ENCODE measurements around the gene IL31. TPM values are rescaled to one million over a fixed set of nuclear protein-coding genes. Genes with fewer than 3 reads are reported as not detected.

The IL31 gene
- total and polyA plus RNA-seq, 8 donors, result not detected

DNA sequence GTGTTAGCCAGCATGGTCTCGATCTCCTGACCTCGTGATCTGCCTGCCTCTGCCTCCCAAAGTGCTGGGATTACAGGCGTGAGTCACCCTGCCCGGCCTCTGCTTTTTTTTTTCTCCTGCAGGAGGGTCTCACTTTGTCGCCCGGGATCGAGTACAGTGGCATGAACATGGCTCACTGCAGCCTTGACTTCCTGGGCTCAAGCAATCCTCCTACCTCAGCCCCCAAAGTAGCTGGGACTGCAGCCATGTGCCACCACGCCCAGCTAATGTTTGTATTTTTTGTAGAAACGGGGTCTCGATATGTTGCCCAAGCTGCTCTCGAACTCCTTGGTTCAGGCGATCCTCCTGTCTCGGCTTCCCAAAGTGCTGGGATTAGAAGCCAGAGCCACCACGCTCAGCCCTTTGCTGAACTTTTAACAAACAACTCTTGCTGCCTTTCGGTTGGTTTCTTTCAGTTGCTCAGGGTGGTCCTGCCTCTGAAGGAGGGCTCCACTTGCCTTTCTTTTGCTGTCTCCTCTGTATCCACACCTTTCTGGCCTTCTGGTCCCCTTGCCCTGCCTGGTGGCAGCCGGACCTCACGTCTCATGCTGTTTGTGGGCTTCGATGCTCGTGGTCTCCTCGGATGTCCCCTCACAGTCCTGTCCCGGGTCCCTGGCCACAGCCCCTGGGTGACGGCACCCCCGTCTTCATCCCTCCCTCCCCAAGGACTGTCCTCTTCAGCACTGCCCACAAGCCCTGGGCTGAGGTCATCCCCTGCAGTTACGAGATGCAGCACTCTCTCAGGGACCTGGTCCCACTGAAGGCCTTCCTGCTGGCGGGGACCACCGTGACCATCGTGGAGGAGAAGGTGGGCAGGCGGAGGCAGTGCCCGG, 25.7 kb upstream of the IL31 start:
- DNase-seq (no peak), ATAC-seq (no peak)
- TF ChIP-seq, protein P1, sequence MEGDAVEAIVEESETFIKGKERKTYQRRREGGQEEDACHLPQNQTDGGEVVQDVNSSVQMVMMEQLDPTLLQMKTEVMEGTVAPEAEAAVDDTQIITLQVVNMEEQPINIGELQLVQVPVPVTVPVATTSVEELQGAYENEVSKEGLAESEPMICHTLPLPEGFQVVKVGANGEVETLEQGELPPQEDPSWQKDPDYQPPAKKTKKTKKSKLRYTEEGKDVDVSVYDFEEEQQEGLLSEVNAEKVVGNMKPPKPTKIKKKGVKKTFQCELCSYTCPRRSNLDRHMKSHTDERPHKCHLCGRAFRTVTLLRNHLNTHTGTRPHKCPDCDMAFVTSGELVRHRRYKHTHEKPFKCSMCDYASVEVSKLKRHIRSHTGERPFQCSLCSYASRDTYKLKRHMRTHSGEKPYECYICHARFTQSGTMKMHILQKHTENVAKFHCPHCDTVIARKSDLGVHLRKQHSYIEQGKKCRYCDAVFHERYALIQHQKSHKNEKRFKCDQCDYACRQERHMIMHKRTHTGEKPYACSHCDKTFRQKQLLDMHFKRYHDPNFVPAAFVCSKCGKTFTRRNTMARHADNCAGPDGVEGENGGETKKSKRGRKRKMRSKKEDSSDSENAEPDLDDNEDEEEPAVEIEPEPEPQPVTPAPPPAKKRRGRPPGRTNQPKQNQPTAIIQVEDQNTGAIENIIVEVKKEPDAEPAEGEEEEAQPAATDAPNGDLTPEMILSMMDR (IDR thresholded peaks at IDR 0.05), result no peak
- Histone ChIP-seq H3K4me3 (no peak overlapping the region), H3K4me1 (peaks cover 0 to 17% of the 10 kb centered on the region in 2 donors), H3K27ac (no peak overlapping the region), H3K27me3 (peaks cover 18 to 75% of the 10 kb centered on the region in 2 donors), H3K9me3 (no peaks in the 10 kb centered on the region), H3K36me3 (no peaks in the 10 kb centered on the region)
- intact Hi-C loops (cut with DNase I), result no loop called here

GRCh38 chr12:122197612-122197966, 23.6 kb upstream of the IL31 start:
- Histone ChIP-seq H3K27me3 (peaks cover under 1 to 54% of the 10 kb centered on the region in 2 donors), H3K36me3 (no peaks in the 10 kb centered on the region), H3K4me3 (no peak overlapping the region), H3K4me1 (no peaks in the 10 kb centered on the region), H3K9me3 (no peaks in the 10 kb centered on the region), H3K27ac (no peak overlapping the region)
- no peak for ATAC-seq
- intact Hi-C loops (cut with DNase I), result no loop called here
- TF ChIP-seq, protein P1 (IDR thresholded peaks at IDR 0.05), result no peak
- no peak for DNase-seq

DNA sequence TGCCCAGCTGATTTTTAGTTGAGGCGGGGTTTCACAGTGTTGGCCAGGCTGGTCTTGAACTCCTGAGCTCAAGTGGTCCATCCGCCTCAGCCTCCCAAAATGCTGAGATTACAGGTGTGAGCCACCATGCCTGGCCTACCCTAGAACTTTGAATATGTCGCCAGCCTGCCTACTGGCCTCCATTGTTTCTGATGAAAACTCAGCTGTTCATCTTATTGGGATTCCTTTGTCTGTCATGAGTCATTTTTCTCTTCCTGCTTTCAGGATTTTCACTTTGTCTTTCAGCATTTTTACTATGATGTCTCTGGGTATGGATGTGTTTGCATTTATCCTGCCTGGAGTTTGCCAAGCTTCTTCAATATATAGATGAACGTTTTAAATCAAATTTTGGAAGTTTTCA, 21.4 kb upstream of the IL31 start:
- DNase-seq, result no peak
- Histone ChIP-seq H3K9me3 (no peaks in the 10 kb centered on the region), H3K4me3 (no peak overlapping the region), H3K27ac (no peak overlapping the region), H3K36me3 (no peaks in the 10 kb centered on the region), H3K27me3 (peaks cover 0 to 32% of the 10 kb centered on the region in 2 donors), H3K4me1 (no peaks in the 10 kb centered on the region)
- TF ChIP-seq, protein P1 (IDR thresholded peaks at IDR 0.05), result no peak
- no peak for ATAC-seq
- intact Hi-C loops (cut with DNase I), result no loop called here

- Histone ChIP-seq H3K27ac (no peak overlapping the region), H3K9me3 (no peaks in the 10 kb centered on the region), H3K27me3 (peaks cover 0 to 26% of the 10 kb centered on the region in 2 donors), H3K36me3 (no peaks in the 10 kb centered on the region), H3K4me3 (no peak overlapping the region), H3K4me1 (no peaks in the 10 kb centered on the region)
- DNase-seq, result no peak
- TF ChIP-seq, protein P1 (IDR thresholded peaks at IDR 0.05), result no peak
- intact Hi-C loops (cut with DNase I), result no loop called here
- no peak for ATAC-seq
Measured at GRCh38 chr12:122194804-122195203, 20.8 kb upstream of the IL31 start.

DNA sequence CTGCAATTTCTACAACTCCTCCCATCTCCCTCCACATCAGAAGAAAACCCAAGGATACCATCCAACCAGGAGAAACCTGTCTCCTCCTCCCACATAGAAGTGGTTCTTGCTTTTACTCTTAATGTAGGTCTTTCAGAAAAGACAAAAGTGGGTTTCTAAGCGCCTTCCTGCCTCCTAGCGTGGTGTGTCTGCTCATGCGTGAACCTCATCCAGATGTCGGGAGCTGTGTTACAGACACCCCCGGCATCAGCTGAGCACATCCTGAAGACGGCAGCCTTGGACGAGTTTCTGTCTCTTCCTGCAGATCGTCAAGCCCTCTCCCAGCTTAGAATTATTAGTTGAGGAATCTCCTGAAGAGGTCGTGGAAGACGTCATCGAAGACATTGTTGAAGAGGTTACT, 18.4 kb upstream of the IL31 start:
- no peak for ATAC-seq
- Histone ChIP-seq H3K27me3 (peaks cover 0 to 2% of the 10 kb centered on the region in 2 donors), H3K4me3 (no peak overlapping the region), H3K36me3 (no peaks in the 10 kb centered on the region), H3K27ac (no peak overlapping the region), H3K9me3 (no peaks in the 10 kb centered on the region), H3K4me1 (no peaks in the 10 kb centered on the region)
- TF ChIP-seq, protein P1 (IDR thresholded peaks at IDR 0.05), result no peak
- intact Hi-C loops (cut with DNase I), result no loop called here
- no peak for DNase-seq

All from left lung (tissue), 10 donors.